CD4-positive, alpha-beta T cell treated with Interleukin-17A for 4 hours (primary cell): Measurements from ENCODE around the gene IKBKG.
"Not testable (repeated sequence)": the region's sequence is repeated elsewhere in the genome, so short reads cannot be mapped to it uniquely, and the experiment has no call there.

Experiments
- DNase-seq: peaks from one replicate; pipeline ENCODE4 v3.0.0-alpha.2; 2020; ENCODE audit warnings: mixed read lengths

IKBKG gene

DNA sequence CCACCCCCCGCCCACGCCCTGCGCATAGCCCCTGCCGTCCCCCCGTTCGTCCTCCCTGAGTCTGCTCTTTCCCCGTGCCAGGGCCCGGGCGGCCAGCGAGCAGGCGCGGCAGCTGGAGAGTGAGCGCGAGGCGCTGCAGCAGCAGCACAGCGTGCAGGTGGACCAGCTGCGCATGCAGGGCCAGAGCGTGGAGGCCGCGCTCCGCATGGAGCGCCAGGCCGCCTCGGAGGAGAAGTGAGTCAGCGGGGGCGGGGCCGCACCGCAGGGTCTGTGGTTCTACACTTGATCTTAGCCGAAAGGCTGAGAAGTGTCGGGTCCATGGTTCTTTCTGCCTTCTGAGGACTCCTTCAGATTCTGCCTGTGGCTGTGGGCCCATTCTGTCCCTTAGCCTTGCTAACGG is 12.9 kb downstream of the IKBKG start:
- DNase-seq: not testable (repeated sequence)

DNA sequence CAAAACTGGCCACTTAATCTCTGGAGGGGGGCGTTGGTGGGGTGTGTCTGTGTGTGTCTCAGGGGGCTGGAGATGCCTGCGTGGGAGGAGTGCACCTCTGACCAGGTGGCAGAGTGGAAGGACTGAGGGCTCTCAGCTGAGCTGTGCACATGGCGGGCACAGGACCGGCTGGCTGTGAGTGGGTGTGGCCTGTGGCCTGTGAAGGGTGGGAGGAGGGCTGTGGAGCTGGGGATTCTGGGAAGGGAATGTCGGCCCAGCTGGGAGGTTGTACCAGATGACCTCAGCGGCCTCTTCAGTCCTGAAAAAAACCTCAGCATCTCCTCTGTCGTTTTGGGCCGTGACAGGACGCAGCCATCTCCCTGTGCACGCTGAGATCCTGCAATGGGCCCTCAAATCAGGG is 14.9 kb downstream of the IKBKG start:
- not testable (repeated sequence) for DNase-seq

DNA sequence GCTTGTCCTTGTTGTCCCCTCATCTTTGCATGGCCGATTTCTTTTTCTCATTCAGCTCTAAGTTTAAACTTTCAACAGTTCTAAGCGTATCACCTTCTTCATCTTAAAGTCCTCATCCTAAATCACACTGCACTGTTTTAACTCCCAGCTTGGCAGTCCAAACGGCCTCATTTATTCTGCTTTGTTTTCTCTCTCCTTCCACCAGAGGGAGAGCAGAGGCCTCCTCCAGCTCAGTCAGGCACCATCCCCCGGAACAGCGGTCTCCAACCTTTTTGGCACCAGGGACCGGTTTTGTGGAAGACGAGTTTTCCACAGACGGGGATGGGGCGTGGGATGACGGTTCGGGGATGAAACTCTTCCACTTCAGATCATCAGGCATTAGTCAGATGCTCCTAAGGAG is 22.9 kb downstream of the IKBKG start:
- DNase-seq: not testable (repeated sequence)

DNA sequence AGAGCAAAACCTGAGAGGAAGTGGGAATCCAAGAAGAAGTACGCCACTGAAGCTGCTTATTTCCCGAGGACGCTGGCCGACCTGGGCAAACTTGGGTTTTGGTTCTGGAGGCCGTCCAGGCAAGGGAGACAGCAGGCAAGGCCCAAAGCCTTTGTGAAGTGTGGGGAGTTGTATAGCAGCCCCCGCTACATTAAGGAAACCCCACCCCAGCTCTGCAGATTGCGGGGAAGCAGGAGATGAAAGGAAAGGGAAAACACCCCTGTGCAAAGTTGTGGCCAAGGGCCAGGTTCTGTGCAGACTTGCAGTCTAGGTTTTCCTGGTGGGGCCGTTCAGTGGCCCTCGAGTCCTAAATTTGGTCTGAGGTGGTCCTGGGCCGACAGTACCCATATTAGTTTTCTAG is 25.6 kb downstream of the IKBKG start:
- not testable (repeated sequence) for DNase-seq

DNA sequence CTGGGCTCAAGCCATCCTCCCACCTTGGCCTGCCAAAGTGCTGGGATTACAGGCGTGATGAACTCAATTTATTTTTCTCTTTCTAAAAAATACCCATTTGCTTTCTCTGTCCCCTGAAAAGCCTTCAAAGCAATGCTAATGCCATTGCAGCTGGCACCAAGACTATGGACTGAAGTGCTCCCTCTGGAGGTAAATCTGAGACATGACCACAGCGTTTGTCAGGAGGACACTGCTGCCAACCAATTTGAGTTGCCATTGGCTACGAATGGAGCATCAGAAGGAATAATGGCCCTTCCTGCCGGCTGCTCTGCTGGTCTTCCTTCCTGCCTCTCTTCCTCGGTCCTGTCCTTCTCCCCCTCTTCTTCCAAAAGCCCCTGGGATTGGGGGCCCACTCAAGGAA is 27.7 kb downstream of the IKBKG start:
- not testable (repeated sequence) for DNase-seq

DNA sequence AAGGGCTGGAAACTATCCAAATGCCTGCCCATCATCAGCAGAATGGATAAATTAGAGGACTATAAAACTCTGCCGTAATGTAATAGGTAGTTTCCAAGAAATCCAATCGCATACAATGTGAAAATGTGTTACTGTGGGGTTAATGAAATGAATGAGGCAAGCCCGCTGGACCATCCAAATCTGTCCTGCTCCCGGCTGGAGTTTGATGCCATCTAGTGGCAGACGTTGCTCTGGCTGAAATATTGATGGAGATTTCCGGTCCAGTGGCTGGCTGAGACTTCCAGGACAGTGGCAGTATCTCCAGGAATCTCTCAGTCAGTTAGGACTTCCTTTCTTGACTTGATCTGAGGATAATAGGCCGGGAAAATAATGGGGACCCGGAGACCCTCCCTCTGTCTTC is 35.6 kb downstream of the IKBKG start:
- DNase-seq: not testable (repeated sequence)

DNA sequence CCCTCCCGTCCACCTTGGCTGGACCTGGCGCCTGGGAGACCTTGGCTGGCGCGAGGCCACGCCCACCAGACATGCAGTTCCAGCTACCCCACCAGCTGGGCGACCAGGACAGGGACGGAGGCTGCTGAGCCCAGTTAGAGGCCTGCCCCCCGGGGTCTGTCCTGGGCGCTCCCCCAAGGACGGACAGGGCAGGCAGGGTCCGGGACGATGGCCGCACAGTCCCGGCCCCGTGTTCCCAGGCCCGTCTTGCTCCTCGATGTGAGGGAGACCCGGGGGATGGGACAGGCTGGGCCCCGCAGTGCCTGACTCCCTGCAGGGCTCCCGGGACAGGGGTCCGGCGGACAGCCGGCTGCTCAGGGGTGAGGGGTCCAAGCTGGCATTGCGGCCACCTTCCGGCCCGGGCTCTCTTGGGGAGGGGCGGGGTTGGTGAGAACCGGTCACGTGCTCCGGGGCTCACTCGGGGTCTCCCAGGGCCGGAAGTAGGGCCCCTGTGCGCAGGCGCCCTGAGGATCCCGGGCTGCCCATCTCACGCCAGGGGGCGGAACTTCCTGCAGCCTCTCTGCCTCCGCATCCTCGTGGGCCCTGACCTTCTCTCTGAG is 37.3 kb downstream of the IKBKG start, which contains the start of gene CTAG1A:
CTAG1A (plus strand) TSS at position 549 of the 599 bp plus-strand sequence. CDS start 74 bp downstream, outside the sequence.
- not testable (repeated sequence) for DNase-seq

DNA sequence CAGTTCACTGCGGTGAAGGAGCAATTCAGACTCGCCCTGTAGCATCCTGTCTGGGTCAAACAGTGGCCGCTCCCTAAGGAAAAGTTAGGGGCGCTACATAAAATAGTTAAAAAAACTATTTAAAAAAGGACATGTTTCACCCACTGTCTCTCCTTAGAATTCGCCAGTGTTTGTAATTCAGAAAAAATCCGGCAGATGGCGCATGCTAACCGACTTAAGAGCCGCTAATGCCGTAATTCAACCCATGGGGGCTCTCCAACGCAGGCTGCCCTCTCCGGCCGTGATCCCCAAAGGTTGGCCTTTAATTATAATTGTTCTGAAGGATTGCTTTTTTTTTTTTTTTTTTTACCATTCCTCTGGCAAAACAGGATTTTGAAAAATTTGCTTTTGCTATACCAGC is 43.0 kb downstream of the IKBKG start:
- not testable (repeated sequence) for DNase-seq

DNA sequence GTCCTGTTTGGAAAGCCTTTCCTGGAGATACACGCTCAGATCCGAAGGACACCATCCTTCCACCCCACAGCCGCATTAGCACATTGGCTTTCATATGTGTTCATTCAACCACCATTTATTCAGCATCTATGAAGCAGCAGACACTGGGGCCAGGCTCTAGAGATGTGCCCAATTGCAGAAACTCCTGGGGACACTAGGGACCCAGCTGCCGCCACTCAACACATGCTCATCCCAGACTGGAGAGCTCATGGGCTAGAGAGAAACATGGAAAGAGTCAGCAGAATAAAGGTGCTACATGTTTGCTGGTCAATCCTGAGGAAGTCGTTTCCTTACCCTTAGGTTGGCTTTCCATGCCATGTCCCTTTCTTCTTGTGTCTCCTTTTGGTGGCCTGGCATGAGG is 45.1 kb downstream of the IKBKG start:
- no peak for DNase-seq

DNA sequence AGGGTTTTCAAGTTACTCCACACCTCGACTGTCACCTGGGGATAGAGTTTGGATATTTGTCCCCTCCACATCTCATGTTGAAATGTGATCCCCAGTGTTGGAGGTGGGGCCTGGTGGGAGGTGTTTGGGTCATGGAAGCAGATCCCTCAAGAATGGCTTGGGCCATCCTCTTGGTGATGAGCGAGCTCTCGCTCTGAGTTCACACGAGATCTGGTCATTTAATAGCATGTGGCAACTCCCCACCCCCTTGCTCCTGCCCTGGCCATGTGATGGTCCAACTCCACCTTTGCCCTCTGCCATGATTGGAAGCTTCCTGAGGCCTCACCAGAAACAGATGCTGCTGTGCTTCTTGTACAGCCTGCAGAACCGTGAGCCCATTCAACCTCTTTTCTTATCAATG is 45.8 kb downstream of the IKBKG start:
- no peak for DNase-seq

DNA sequence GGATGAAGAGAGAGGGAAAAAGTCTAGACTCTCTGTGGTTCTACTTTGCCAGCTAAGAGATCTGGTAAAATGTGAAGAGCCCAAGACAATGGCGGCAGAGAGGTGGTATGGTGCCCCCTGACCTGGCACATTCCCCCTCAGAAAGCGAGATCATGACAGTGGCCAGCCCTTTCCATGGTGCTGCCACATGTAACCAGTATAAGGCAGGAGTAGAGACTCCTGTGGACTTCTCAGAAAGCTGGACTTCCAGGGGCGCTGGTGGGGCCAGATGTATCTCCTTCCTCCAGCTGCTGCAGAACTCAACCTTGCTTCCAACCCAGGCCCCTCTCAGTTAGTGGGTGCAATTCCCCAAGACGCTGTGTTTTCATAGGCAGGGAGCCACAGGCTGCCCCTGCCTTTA is 47.1 kb downstream of the IKBKG start:
- DNase-seq: no peak

DNA sequence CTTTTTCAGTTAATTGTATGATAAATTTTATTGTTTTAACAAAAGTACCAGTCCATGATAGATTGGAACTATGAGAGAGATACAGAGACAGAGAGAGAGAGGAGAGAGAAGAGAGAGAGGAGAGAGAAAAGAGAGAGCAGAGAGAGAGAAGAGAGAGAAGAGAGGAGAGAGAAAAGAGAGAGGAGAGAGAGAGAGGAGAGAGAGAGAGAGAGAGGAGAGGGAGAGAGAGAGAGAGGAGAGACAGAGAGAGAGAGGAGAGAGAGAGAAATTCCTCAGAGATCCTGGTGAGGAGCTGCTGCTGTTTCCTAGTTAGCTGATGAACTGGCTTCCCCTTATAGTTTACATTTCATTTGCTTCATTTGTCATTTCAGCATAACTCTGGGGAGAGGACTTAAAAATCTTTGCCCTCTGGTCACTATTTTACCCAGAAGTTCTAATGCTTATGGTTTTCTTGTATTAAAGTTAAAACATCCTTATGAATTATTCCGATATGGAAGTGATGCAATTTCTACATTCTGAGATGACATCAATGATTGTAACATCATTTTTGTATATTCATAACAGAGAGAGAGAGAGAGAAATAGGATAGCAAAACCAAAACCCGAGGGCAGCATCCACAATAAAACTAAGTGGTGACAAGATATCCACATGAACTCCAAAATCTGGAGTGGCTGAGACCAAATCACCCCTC is 48.3 kb downstream of the IKBKG start:
- no peak for DNase-seq

DNA sequence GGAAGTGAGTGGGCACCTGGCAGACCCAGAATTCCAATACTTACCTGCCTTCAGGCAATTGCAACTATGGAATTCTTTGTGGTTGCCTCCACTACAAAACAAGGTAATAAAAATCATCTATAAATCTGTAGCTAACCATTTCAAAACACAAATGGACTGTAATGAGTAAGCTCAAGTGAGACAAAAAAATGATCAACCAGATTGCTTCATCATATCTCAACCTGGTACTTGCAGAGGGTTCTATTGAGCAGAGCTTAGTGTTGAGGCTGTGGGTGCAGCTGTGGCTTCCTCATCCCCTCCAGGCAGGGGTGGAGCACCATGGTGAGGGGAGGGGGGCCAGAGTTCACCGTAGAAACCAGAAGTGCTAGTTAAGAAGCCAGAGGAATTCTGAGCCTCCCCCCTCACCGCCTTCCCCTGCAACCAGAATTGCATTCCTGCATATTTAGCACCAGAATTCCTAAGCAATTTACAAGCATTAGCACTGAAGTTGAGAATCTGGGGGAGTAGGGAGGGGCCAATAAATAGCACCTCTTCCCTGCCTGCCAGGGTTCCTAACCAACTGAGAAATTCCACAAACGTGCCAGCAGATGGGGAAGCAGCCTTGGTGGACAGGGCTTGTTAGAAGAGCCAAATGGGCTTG is 49.0 kb downstream of the IKBKG start:
- DNase-seq: no peak

DNA sequence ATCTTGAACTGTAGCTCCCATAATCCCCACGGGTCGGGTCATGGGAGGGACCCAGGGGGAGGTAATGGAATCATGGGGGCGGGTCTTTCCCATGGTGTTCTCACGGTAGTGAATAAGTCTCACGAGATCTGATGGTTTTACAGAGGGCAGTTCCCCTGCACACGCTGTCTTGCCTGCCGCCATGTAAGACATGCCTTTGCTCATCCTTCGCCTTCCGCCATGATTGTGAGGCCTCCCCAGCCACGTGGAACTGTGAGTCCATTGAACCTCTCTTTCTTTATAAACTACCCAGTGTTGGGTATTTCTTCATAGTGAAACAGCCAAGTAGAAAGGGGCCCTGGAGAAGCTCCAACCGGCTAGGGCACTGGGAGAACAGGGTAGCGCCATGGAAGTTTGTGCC is 49.8 kb downstream of the IKBKG start:
- DNase-seq: no peak

DNA sequence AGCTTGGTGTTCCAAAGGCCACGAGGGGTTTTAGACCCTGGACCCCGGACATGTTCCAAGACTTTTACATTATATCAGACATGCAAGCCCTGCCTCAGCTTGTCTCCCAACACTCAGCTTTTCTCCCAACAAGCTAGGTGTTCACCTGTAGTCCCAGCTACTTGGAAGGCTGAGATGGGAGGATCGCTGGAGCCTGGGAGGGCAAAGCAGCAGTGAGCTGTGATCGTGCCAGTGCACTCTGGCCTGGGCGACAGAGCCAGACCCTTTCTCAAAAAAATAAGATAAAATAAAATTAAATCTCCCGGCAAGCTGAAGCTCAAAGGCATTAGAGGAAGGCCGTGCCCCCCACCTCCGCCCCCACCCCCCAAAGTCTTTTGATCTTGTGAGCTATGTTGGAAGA is 51.2 kb downstream of the IKBKG start:
- DNase-seq: no peak

DNA sequence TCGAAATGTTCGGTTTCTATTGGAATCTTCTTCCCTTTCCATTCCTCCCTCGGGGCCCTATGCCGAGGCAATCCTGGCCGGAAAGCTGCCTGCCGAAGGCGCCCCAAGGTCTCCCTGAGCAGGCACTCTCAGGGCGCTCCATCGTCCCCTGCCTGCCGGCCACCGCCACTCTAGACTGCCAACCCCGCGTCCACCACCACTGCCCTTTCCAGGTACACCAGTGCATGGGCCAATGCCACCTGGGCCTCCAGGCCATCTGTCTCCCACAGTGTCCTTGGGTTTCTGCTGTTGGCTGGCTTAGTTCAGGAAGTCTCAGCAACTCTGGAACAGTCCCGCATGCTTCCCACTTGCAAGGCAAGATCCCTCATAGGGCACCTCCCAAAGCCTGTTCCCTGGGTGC is 52.1 kb downstream of the IKBKG start:
- no peak for DNase-seq

DNA sequence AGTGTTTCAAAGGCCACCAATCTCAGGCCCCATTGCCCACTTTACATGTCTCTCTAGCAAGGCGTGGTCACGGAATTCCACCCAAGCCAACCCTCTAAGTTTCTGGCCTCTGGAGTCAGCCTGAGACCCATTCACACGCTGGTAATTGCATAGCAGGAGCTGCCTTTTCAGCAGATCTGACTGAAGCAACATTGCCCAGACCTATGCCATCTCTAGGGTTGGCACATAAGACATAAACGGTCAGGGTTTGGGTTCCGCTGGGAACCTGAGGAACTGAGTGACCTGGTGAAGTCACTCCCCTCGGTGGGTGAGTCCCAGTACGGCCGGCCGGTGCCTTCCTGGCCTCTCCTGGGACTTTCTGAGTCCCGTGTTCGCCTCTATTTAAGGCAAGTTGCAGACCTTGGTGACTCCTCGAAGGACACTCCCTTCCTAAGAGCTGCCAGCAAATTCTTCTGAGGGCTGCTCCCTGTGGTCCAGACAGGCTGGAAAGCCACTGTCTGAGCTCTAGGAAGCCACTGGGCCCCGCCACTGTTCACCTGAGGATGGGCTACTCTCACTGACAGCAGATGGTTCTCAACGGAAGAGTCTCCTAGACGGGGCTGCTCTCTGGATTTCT is 53.4 kb downstream of the IKBKG start:
- no peak for DNase-seq

DNA sequence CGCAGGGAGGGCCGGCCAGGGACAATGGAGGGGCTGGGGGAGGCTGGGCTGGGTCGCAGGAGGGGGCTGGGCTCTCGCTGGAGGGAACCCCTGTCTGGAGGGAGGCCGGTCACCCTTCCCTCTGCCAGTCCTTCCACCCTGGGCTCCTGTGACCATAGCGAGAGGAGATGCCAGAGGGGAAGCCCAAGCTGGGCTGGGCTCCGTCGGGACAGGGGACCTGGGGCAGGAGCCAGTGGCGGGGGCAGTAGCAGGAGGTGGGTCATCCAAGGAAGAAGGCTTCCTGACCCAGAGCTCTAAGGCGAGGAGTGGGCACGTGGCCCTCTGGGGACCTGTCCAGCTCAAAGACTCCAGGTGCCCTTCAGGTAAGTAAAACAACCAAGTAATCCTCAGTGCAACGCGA is 54.8 kb downstream of the IKBKG start:
- no peak for DNase-seq

DNA sequence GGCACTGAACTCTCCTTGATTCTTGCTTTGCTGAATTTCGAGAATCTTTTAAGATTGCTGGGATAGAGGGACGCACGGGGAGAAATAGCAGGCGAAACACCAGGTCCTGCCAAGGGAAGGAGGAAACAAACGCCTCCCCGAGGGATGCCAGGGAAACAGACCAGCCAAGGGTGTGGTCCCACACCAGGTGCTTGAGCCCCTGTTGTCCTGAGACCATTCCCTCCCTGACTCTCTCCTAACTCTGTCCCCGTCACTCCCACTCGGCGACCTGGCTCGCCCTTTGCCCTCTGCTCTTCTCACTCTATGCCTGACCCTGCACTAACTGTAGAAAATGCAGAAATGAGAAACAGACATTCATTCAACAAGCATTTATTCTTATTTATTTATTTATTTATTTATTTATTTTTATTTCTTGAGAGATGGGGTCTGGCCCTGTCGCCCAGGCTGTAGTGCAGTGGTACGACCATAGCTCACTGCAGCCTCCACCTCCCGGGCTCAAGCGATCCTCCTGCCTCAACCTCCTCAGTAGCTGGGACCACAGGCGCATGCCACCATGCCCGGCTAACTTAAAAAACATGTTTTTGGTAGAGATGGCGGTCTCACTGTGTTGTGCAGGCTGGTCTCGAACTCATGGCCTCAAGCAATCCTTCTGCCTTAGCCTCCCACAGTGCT is 55.5 kb downstream of the IKBKG start:
- DNase-seq: no peak

DNA sequence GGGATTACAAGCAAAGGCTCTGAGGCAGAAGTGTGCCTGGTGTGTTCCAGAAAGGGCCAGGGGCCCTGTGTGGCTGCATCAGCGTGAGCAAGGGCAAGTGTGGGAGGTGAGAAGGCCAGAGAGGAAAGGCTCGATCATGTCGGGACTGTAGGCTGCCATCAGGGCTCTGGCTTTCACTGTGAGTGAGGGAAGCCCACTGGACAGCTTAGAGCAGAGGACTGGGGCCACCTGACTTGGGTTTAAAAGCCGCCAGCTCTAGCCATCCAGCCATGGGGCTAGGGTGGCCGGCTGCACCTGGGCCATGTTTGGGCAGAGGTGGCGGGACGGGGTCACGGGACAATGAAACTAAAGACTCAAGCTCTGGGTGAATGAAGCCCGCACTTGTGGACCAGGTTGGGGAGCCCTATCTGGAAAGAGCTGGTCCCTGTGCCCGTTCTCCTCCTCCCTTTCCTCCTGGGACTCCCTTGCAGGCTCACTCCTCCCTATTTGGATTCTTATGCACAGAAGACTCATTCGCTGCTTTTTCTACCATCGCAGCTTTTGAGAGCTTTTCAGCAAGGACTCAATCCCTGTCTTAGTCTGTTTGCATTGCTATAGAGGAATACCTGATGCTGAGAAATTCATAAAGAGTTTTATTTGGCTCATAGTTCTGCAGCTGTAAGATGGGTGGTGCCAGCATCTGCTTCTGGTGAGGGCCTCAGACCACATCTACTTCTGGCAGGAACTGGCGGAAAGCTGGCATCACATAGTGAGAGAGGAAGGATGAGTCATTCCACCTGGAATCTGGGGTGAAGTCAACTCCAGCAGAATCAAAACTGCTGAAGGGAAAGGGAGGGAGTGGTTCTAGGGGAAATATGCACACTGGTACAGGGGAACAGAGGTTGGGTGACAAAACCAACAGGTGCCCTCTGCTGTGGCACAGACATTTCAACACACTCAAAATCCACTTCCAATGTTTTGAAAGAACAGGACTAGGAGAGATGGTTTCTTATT is 56.3 kb downstream of the IKBKG start:
- no peak for DNase-seq

DNA sequence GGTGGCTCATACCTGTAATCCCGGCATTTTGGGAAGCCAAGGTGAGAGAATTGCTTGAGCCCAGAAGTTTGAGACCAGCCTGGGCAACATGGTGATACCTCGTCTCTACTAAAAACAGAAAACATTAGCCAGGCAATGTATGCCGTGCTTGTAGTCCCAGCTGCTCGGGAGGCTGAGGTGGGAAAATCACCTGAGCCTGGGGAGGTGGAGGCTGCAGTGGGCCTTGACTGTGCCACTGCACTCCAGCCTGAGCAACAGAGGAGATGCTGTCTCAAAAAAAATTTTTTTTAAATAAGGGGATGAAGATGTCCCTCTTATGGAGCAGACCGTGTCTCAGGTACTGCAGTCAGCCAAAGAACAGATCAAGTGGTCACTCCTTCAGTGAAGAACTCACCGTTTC is 58.1 kb downstream of the IKBKG start:
- no peak for DNase-seq

DNA sequence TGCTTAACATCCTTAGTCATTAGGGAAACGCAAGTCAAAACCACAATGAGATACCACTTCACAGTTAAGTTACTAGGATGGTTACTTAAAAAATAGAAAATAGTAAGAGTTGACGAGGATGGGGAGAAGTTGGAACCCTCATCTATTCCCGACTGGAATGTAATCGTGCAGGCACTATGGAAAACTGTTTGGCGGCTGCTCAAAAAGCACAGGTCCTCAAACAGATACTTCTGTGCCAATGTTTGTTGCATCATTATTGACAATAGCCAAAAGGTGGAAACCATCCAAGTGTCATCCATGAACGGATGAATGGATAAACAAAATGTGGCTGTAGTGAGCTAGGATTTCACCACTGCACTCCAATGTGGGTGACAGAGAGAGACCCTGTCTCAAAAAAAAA is 60.0 kb downstream of the IKBKG start:
- DNase-seq: no peak
